PFSK-1 (cell line): ENCODE measurements around the gene ZNF831.

Source experiments
- FOXP2 ChIP-seq: optimal IDR thresholded peaks from 2 replicates; pipeline ENCODE3; 2011; ENCODE audit warnings: borderline replicate concordance, control low read depth, inconsistent platforms; ENCODE audit not compliant: insufficient read depth; ENCODE audit errors: extremely low read length, extremely low read depth
- POLR2AphosphoS5 ChIP-seq: IDR thresholded peaks from 2 replicates; pipeline ENCODE4 v1.6.1; 2012; ENCODE audit warnings: low read depth, mild to moderate bottlenecking, control low read depth, low read length, moderate library complexity
- TAF1 ChIP-seq: IDR thresholded peaks from 2 replicates; pipeline ENCODE4 v1.6.1; 2012; ENCODE audit warnings: low read length, control low read depth, borderline replicate concordance; ENCODE audit not compliant: insufficient read depth

DNA sequence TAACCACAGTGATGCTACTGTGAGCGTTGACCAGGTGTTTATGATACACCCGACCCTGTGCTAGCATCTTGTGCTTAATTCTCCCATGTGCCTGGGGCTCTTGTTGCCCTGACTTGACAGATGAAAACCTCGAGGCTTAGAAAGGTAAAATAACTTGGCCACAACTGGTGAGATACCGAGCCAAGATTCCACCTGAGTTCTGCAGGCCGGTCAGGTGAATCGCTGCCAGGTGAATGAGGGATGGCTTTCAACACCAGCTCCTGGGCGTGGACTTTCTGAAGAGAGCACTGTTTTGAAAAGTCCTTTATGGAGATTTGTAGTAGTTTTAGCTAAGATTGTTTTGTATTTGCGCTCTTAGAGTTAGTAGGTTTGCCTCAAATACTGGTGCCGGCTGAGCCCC is 12.2 kb upstream of the ZNF831 start:
- TF ChIP-seq POLR2AphosphoS5, result no peak
- no peak for TF ChIP-seq TAF1
- TF ChIP-seq FOXP2, result no peak
